Measurements from ENCODE around the gene DALRD3. TPM values are rescaled to one million over a fixed set of nuclear protein-coding genes. Genes with fewer than 3 reads are reported as not detected.

The DALRD3 gene
- total RNA-seq, 1 donor from 2014 or later = 18.5 TPM

DNA sequence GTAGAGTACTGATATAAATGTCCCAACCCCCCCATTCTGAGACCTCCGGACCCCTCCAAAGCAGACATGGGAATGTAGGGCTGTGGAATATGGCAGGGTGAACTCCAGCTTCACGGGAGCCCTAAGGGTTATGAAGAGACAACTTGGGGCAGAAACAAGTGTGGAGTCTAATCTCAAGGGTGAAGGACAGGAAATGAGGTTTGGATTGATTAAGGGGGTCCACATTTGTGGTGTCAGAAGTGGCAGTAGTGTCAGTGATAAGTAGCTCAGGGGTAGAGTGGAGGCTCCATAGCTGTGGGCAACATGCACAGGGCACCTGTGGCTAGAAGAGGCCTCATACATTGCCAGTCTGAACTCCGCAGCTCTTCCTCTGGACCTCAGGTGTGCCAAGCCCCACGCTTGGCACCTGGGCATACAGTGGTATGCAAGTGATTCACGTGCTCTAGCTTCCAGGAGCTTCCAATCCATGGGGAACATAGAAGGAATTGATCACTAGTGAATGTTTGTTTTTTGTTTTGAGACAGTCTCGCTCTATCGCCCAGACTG, 32.5 kb downstream of the DALRD3 start:
- TF ChIP-seq, protein P1, sequence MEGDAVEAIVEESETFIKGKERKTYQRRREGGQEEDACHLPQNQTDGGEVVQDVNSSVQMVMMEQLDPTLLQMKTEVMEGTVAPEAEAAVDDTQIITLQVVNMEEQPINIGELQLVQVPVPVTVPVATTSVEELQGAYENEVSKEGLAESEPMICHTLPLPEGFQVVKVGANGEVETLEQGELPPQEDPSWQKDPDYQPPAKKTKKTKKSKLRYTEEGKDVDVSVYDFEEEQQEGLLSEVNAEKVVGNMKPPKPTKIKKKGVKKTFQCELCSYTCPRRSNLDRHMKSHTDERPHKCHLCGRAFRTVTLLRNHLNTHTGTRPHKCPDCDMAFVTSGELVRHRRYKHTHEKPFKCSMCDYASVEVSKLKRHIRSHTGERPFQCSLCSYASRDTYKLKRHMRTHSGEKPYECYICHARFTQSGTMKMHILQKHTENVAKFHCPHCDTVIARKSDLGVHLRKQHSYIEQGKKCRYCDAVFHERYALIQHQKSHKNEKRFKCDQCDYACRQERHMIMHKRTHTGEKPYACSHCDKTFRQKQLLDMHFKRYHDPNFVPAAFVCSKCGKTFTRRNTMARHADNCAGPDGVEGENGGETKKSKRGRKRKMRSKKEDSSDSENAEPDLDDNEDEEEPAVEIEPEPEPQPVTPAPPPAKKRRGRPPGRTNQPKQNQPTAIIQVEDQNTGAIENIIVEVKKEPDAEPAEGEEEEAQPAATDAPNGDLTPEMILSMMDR (IDR thresholded peaks at IDR 0.05; ENCODE audit: insufficient read depth, low read depth, low read length) = no peak
- TF ChIP-seq EZH2 (IDR thresholded peaks at IDR 0.05; ENCODE audit: insufficient read depth, low read length) = no peak
- Histone ChIP-seq H3K4me1 (ENCODE audit: insufficient read depth, low read length) (peaks cover 13% of the 10 kb centered on the region), H2AFZ (ENCODE audit: low read depth, low read length) (no peak overlapping the region), H3K9ac (ENCODE audit: low read length) (no peak overlapping the region), H4K20me1 (ENCODE audit: insufficient read depth, low read length) (peaks cover 19% of the 10 kb centered on the region), H3K36me3 (ENCODE audit: insufficient read depth, low read length) (peaks cover 19% of the 10 kb centered on the region), H3K27ac (ENCODE audit: low read depth, low read length) (no peak overlapping the region), H3K4me3 (ENCODE audit: insufficient read depth, low read depth, low read length) (no peak overlapping the region), H3K4me2 (ENCODE audit: low read length) (no peak overlapping the region), H3K9me3 (ENCODE audit: insufficient read depth, low read depth, low read length) (no peaks in the 10 kb centered on the region), H3K79me2 (ENCODE audit: insufficient read depth, low read length) (peaks cover 8% of the 10 kb centered on the region), H3K27me3 (ENCODE audit: insufficient read depth, low read length) (no peaks in the 10 kb centered on the region)
- Mint-ChIP-seq H3K27me3 (ENCODE audit: low read depth, unreplicated experiment) (no peaks in the 10 kb centered on the region), H3K4me3 (ENCODE audit: unreplicated experiment) (peak overlapping the region; percentile 3), H3K27ac (ENCODE audit: unreplicated experiment) (no peak overlapping the region), H3K36me3 (ENCODE audit: low read depth, unreplicated experiment) (peaks cover 16% of the 10 kb centered on the region), H3K9me3 (ENCODE audit: unreplicated experiment) (no peaks in the 10 kb centered on the region), H3K4me1 (ENCODE audit: low read depth, unreplicated experiment) (peaks cover 19% of the 10 kb centered on the region)
- DNase-seq (ENCODE audit: low read depth) = no peak
- FAIRE-seq = no peak

DNA sequence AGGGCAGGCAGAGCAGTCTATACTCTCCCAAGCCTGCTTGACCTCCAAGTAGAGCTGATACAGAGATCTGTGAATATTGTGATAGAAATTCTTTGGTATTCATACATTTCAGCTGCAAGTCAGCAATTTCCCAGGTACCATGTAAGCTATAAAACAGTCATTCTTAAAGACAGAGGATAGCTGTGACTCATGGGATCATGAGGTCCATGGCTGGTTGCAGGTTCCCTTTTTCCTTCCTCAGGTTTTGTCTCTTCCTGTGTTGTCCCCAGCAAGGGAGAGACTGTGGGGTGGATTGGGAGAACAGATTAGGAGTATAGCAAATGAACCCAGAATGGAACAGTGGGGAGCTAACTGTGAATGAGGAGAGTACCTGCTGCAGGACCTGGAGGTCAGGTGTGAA, 33.7 kb downstream of the DALRD3 start:
- Mint-ChIP-seq H3K4me3 (ENCODE audit: unreplicated experiment) (no peak overlapping the region), H3K27me3 (ENCODE audit: low read depth, unreplicated experiment) (no peaks in the 10 kb centered on the region), H3K36me3 (ENCODE audit: low read depth, unreplicated experiment) (peaks cover 23% of the 10 kb centered on the region), H3K4me1 (ENCODE audit: low read depth, unreplicated experiment) (peaks cover 17% of the 10 kb centered on the region), H3K9me3 (ENCODE audit: unreplicated experiment) (no peaks in the 10 kb centered on the region), H3K27ac (ENCODE audit: unreplicated experiment) (no peak overlapping the region)
- no peak overlapping the region for H3K27ac ChIP-seq (ENCODE audit: low read depth, low read length)
- FAIRE-seq = no peak
- no peak for DNase-seq (ENCODE audit: low read depth)
- H3K9ac ChIP-seq (ENCODE audit: low read length) = no peak overlapping the region
- peaks cover 8% of the 10 kb centered on the region for H3K4me1 ChIP-seq (ENCODE audit: insufficient read depth, low read length)
- H3K4me2 ChIP-seq (ENCODE audit: low read length) = no peak overlapping the region
- H3K79me2 ChIP-seq (ENCODE audit: insufficient read depth, low read length) = no peaks in the 10 kb centered on the region
- H2AFZ ChIP-seq (ENCODE audit: low read depth, low read length) = no peak overlapping the region
- H3K36me3 ChIP-seq (ENCODE audit: insufficient read depth, low read length) = peaks cover 28% of the 10 kb centered on the region
- H3K27me3 ChIP-seq (ENCODE audit: insufficient read depth, low read length) = no peaks in the 10 kb centered on the region
- H3K4me3 ChIP-seq (ENCODE audit: insufficient read depth, low read depth, low read length) = no peak overlapping the region
- no peaks in the 10 kb centered on the region for H3K9me3 ChIP-seq (ENCODE audit: insufficient read depth, low read depth, low read length)
- no peak for TF ChIP-seq EZH2 (IDR thresholded peaks at IDR 0.05; ENCODE audit: insufficient read depth, low read length)
- TF ChIP-seq, protein P1 (IDR thresholded peaks at IDR 0.05; ENCODE audit: insufficient read depth, low read depth, low read length) = no peak
- peaks cover 19% of the 10 kb centered on the region for H4K20me1 ChIP-seq (ENCODE audit: insufficient read depth, low read length)

DNA sequence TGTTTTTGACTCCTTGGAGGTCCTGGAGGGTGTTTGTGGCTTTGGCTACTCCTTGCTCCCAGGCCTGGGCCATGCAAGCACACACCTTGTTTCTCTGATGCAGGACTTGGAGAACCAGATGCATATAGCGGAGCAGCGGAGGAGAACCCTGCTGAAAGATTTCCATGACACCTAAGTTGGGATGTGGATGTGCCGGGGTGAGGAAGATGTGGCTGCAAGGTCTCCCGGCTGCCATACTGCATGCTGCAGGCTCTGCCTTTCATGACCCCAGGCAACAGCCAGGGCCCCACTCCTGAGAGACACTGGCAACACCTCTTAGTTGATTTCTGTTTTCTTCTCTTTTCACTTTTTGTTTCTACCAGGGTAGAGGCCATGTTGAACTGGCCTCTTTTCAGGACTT, 35.3 kb downstream of the DALRD3 start:
- no peak overlapping the region for H3K4me3 Mint-ChIP-seq (ENCODE audit: unreplicated experiment)
- H3K9ac ChIP-seq (ENCODE audit: low read length) = no peak overlapping the region
- peaks cover 28% of the 10 kb centered on the region for H3K36me3 Mint-ChIP-seq (ENCODE audit: low read depth, unreplicated experiment)
- H3K27me3 ChIP-seq (ENCODE audit: insufficient read depth, low read length) = no peaks in the 10 kb centered on the region
- no peak overlapping the region for H3K27ac ChIP-seq (ENCODE audit: low read depth, low read length)
- H3K27ac Mint-ChIP-seq (ENCODE audit: unreplicated experiment) = no peak overlapping the region
- H3K27me3 Mint-ChIP-seq (ENCODE audit: low read depth, unreplicated experiment) = no peaks in the 10 kb centered on the region
- peaks cover 9% of the 10 kb centered on the region for H3K4me1 Mint-ChIP-seq (ENCODE audit: low read depth, unreplicated experiment)
- H3K4me3 ChIP-seq (ENCODE audit: insufficient read depth, low read depth, low read length) = no peak overlapping the region
- TF ChIP-seq, protein P1 (IDR thresholded peaks at IDR 0.05; ENCODE audit: insufficient read depth, low read depth, low read length) = no peak
- no peak for TF ChIP-seq EZH2 (IDR thresholded peaks at IDR 0.05; ENCODE audit: insufficient read depth, low read length)
- peaks cover 19% of the 10 kb centered on the region for H4K20me1 ChIP-seq (ENCODE audit: insufficient read depth, low read length)
- no peaks in the 10 kb centered on the region for H3K9me3 Mint-ChIP-seq (ENCODE audit: unreplicated experiment)
- no peaks in the 10 kb centered on the region for H3K79me2 ChIP-seq (ENCODE audit: insufficient read depth, low read length)
- H2AFZ ChIP-seq (ENCODE audit: low read depth, low read length) = no peak overlapping the region
- no peaks in the 10 kb centered on the region for H3K4me1 ChIP-seq (ENCODE audit: insufficient read depth, low read length)
- peaks cover 36% of the 10 kb centered on the region for H3K36me3 ChIP-seq (ENCODE audit: insufficient read depth, low read length)
- DNase-seq (ENCODE audit: low read depth) (no peak), FAIRE-seq (no peak)
- H3K4me2 ChIP-seq (ENCODE audit: low read length) = no peak overlapping the region
- no peaks in the 10 kb centered on the region for H3K9me3 ChIP-seq (ENCODE audit: insufficient read depth, low read depth, low read length)

Measured in astrocyte (in vitro differentiated cells and primary cell).